Measurements from ENCODE around the gene ACOX3.
"Not testable (repeated sequence)": the region's sequence is repeated elsewhere in the genome, so short reads cannot be mapped to it uniquely, and the experiment has no call there.

ACOX3 gene

GRCh38 chr4:8348071-8348470 lies 92.5 kb downstream of the ACOX3 start:
- DNase-seq = no peak

GRCh38 chr4:8347660-8348059 lies 92.9 kb downstream of the ACOX3 start:
- no peak for DNase-seq

- DNase-seq = no peak
Measured at GRCh38 chr4:8346838-8347605, 93.5 kb downstream of the ACOX3 start.

GRCh38 chr4:8345946-8346814 lies 94.3 kb downstream of the ACOX3 start:
- DNase-seq = no peak

GRCh38 chr4:8345053-8345945 lies 95.2 kb downstream of the ACOX3 start:
- DNase-seq = no peak

- DNase-seq = no peak
Measured at GRCh38 chr4:8344377-8344776, 96.1 kb downstream of the ACOX3 start.

GRCh38 chr4:8343967-8344331 lies 96.6 kb downstream of the ACOX3 start:
- DNase-seq = no peak

- no peak for DNase-seq
Measured at GRCh38 chr4:8343262-8343966, 97.1 kb downstream of the ACOX3 start.

- no peak for DNase-seq
Measured at GRCh38 chr4:8342651-8343261, 97.8 kb downstream of the ACOX3 start.

- DNase-seq = no peak
Measured at GRCh38 chr4:8341691-8342090, 98.8 kb downstream of the ACOX3 start.

GRCh38 chr4:8341281-8341680 lies 99.2 kb downstream of the ACOX3 start:
- DNase-seq = not testable (repeated sequence)

GRCh38 chr4:8340781-8341241 lies 99.7 kb downstream of the ACOX3 start:
- no peak for DNase-seq

- DNase-seq = no peak
Measured at GRCh38 chr4:8338351-8338961, 102.1 kb downstream of the ACOX3 start.

GRCh38 chr4:8336412-8337075 lies 104.0 kb downstream of the ACOX3 start:
- no peak for DNase-seq

GRCh38 chr4:8335848-8336247 lies 104.7 kb downstream of the ACOX3 start:
- no peak for DNase-seq

- DNase-seq = no peak
Measured at GRCh38 chr4:8334786-8335460, 105.6 kb downstream of the ACOX3 start.

GRCh38 chr4:8333726-8334460 lies 106.6 kb downstream of the ACOX3 start:
- DNase-seq = no peak

- no peak for DNase-seq
Measured at GRCh38 chr4:8332891-8333331, 107.6 kb downstream of the ACOX3 start.
